SIG-M5 treated with dmso at 0.1 percent for 504 hours (cell line): ENCODE data around the gene SP100.
"Not testable (repeated sequence)": the region's sequence is repeated elsewhere in the genome, so short reads cannot be mapped to it uniquely, and the experiment has no call there.

Experiments
- DNase-seq: peaks from one replicate; lab custom pipeline; 2025; ENCODE audit not compliant: unreplicated experiment; lab: John Stamatoyannopoulos, UW

SP100 gene

DNA sequence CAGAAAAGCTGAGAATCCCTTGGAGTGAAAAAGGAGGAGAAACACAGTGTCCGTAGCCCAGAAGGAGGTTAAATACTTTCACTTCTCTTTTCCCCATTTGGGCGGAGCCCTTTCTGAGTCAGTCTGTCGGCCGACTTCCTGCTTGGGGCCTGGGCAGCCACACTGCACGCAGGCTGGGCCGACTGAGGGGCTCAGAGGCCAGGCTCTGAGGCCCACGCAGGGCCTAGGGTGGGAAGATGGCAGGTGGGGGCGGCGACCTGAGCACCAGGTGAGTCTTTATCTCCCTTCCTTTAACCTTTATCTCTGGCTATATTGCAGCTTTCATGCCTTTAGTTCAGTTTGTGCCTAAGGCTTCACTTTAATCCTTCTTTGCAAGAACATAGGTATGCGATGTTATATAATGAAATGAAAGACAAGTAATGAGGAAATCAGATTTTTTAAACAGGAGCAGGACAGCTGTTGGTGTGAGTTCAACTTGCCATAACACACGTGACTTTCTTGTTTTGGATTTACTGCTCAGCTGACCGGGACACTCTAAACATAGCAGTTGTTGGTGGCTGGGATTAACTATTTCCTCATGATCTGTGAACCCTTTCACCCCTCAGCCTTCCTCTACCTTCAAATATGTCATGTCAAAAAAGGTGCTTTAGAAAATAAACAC lies at the start of gene SP100:
SP100 (plus strand) TSS at position 141 of the 661 bp plus-strand sequence; CDS start at position 237, 96 bp downstream.
- DNase-seq, result peak; percentile 90

DNA sequence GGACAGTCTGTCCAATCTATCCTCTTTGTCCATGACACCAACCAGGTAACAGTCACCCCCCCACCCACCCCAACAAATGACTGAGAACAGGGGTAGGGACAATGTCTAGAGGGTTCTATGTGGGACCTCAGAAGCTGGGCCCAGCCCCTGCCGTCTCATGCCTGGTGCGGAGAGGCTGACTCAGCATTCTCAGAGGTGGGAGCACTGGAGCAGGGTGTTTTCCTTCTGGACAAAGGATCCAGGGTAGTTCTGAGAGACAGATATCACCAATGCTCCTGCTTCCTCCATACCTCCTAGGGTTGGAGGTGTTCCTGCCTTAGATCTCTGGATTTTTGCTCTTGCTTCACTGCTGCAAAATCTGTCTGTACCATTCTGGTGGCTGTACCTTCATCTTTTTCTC lies 33.9 kb upstream of the SP100 start:
- DNase-seq, result no peak

DNA sequence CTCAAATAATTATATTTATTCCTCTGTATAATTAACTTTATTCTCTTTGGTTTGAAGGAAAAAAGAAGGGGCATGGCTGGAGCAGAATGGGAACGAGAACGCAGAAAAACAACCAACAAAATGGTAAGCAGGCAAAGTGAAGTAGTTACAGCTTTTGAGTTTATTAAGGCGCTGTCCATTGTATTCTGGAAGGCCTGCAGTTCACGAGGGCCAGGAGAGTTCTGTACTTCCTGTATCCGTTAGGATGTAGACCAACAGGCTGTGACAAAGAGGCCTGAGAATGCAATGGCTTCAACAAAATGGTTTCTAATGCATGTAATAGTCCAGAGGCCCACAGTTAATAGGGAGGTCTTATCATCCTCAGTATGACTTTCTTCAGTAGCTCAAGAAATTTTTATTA lies 32.5 kb upstream of the SP100 start:
- no peak for DNase-seq

DNA sequence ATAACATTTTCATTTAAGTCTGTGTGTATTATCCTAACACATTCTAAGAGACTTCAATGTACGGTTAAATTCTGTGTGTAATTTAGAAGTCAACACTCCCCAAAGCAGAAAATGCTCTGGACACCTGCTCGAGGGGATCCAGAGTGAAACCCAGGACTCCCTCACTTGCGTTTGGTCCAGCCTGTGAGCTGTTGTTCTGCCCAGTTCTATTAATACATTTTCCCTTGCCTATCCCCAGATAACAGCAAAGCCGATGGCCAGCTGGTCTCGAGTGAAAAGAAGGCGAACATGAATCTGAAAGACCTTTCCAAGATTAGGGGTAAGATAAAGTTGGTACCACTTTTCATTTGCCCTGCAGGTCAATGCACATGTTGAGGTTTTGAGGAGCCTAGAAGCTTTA lies 31.0 kb upstream of the SP100 start:
- no peak for DNase-seq

DNA sequence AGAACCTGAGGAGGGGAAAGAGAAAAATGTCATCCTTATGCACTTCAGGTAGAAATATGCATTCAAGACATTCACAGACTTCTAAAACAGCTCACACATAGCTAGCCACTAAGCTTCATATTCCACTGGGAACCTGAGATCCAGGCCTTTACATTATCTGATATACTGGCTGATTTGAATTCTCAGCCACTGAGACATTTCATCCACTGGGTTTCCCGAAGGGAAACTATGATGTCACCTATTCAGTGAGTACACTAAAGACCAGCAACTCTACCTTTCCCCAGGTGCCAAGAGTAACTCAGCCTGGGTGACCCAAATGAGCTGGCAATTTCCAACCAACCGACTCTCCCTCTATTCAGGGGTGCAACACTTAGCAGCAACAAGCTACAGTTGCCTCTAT lies 21.7 kb upstream of the SP100 start:
- DNase-seq, result no peak

DNA sequence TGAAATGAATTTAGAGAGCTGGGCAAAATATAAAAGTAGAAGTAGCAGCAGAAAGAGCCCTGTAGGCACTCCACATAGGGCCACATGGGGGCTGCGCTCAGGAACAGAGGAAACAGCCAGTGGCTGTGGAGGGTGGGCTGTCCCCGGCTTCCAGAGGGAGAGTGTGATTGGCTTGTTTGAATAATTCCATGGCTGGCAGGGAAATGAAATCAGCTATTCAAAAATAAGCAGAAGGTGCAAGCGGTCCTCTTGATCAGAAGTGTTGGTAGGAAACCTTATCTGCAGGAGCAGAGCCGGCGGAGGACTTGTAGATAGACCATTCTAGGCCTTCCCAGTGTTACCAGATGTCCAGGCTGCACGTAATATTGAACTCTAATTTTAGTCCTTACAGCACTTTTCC lies 17.3 kb upstream of the SP100 start:
- DNase-seq, result not testable (repeated sequence)

DNA sequence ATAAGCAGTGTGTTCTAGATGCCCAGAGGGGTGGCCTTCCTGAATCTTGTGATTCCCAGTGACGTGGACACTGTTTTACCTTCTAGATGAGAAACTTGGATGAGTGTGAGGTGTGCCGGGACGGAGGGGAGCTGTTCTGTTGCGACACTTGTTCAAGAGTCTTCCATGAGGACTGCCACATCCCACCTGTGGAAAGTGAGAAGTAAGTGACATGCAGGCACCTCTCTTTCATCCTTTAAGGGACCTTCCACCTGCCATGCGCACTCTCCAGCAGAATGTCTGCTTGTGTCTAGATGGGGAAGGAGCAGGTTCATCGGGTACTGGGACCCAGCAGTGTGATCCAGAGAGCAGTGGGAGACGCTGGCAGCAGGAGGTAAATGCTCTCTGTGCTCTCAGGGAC lies 16.0 kb upstream of the SP100 start:
- DNase-seq, result no peak

DNA sequence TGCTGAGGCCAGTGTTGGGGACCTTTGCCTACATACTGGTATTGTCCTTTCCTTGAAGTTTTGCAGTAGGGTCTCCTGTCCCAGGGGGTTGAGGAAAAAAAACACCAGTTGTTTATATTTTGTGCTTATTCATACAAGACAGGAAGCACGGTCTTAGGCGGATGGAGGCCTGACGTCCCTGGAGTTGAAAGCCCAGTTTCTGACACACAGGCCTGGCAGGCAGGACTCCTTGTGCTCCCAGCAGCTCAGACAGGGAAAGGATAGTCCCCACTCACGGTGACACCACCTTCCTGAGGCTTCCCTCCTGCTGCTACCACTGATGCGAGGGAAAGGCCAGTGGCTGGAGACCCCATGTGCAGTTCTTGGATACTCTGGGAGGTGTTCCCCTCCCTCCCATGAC lies 15.5 kb upstream of the SP100 start:
- DNase-seq, result no peak

DNA sequence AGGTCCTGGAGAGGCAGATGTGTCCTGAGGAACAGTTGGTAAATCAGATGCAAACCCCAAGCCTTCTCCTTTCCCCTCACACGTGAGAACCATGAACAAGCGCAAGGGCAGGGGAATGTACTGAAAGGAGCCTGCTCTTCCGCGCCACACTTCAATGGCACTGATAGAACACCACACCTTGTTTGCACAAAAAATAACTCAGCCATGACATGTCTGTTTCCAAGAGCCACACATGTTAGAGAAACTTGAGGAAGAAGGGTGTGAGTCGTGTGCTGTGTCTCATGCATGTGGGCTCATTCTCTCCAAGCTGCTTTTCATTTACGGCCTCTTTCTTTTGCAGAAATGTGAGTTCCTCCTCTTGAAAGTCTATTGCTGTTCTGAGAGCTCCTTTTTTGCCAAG lies 15.0 kb upstream of the SP100 start:
- not testable (repeated sequence) for DNase-seq

DNA sequence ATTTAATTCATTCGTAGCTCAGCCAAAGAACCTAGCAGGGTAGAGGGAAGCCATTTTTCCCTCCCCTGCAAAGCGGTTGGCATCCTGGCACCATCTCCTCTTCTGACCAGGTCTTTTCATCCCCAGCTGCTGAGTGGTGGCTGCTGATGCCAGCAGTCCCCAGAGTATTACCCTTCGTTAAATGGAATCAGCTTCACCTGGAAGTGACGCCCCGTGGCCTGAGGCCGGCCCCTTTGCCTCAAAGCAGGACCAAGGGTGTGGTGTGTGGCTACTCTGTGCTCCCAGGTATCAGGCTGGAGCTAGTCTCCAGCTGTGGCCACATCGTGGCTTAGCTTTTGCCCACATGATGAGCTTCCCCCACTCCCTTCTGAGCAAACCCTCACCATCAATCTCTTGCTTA lies 12.3 kb upstream of the SP100 start:
- DNase-seq, result no peak

DNA sequence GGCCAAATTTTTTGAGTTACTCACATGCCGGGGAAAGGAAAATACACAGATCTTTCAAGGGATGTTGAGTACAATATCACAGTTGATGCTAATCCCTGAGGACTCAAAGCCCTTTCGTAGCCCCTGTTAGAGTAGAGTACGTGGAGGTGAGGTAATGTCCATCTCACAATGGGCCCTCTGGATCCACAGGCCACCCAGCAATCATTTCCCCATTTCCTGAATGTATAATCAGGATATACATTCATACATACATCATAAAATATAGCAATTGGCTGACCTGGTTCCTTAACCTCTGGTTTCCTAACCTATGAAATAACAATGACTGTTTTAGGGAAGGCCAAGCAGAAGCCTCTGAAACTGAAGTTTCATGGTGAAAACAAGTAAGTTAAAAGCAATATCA lies 10.2 kb upstream of the SP100 start:
- DNase-seq, result no peak

DNA sequence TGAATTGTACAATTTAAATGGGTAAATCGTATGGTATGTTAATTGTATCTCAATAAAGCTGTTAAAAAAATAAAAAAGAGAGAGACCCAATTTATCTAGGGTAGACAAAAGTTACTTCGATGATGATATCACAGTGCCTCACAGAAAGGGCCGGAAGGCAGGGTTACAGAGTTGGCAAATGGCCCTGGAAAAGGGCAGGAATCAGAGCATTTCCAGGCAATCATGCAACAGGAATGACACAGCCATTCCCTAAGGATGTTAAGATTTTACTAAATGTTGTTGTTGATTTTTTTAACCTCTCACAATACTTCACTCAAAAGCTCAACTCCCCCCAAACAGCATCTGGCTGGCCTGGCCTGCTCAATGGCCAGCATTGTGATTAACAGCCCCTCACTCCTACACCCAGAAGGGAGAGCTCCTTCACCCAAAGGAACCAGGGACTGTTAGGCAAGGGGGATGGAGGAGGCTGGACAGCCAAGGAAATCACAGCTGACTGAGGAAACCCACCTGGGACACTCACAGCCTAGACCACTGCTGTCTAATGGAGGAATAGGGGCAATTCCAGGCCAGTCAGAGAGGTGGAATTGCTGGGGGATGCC lies 7.7 kb upstream of the SP100 start:
- no peak for DNase-seq

DNA sequence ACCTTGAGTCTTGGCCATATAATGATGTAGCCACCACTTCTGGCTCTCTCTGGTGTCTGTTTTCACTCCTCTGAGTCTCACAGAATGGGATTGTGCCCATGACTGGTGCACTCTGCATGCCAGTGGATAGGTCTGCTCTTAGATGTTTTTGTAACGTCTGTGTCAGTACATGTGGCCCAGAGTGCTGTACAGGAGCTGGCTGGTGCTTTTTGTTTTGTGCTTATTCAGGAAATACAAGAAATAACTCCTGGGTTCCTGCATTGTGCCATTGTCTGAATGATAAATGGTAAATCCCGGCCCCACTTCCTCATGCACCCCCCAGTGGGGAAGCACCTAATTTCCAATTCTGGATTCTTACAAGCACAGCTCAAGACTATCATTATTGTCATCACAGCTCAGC lies 6.7 kb upstream of the SP100 start:
- DNase-seq, result not testable (repeated sequence)

DNA sequence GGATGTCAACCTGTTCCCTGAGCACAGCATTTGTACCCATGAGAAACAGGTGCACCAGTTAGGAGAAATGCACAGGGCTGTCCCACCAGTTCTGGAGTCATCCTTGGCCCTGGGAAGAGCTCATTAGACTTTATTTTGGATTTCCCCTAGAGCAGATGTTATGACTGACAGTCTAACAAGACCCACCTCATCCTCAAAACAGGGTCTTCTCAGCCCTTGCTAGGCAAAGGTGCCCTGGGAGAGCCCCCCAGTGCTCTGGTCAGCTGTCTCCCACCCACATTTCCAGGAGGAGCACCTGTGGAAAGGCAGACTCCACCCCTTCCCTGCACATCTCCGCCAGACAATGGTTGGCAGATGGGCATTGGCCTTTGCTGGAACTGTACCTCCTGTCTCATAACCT lies 5.7 kb upstream of the SP100 start:
- DNase-seq, result no peak

DNA sequence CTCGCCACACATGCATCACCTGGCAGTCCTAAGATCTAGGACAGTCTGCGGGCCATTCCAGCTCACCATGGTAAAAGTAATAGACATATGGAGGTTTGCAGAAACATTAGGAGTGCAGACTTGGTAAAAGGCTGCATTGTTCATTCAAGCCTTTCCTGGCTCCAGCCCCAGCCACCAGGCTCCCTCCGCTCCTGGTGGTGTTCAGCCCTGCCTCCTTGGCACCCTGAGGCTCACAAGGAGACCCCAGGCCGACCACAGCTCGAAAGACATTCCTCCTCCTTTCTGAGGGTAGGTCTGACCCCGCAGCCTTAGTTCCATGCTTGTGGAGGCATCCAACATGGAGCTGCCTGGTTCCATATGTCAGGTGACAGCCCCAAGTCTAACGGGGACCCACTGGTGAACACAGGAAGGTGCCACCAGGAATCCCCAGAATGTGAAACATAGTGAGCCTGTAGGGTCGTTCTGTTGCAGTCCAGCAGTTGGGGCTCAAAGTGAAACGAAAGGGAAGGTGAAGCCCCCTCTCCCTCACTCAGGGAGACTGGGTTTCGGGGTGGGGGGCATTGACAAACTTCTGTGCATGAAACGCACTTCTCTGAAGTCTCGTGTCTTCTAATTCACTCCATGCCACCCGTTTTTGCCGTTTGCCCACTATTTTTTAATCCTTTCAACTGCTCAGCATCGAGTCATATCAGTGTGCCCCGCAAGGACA lies 5.0 kb upstream of the SP100 start:
- no peak for DNase-seq

DNA sequence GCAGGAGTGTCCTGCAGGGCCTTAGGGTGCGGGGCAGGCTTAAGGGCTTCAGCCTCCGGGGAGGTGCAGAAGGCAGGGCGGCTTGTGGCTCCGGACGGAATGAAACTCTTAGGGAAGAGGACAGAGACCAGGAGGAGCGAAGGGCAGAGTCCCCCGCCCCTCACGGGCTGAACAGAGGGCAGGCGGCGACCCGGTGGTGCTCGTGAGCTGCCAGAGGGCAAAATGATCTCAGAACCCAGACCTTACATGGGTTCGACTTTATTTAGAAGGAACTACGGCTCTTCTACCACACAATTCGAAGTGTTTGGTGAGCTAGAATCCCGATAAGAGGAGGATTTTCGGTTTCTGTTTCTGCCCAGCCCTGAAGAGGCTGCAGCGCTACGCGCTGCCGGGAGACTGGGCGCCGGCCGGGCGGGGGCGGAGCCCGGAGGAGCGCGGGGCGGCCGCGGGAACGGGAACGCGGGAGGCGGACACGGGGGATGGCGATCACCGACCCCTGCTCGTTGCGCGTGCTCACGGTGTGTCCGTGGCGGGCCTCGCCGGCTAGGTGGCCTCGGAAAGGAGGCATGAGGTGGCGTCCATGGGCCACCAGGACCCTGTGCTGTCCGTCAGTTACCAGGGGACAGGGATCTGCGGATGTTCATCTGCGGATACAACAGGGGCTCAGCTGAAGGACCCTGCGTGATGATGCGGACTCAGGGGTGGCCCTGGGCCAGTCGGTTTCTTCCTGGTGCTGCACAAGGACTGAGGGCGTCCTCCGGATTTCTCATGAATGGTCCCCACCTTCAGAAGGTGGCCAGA lies 4.2 kb upstream of the SP100 start:
- peak; percentile 62 for DNase-seq

DNA sequence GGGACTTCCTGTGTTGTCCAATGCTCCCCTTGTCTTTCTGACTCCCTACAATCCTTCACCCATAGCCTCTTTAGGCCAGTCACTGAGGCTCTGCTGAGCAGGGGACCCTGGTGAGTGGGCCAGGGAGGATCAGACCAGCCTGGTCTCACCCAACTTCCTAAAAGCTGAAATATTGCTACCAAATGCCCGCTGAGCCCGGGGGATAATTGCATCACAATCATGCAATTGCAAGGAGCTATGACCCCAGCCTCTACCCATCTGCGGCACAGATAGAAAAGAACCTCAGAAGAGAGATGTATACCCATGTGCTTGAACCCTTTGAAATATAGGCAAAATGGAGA lies 3.7 kb upstream of the SP100 start:
- DNase-seq, result peak; percentile 83

DNA sequence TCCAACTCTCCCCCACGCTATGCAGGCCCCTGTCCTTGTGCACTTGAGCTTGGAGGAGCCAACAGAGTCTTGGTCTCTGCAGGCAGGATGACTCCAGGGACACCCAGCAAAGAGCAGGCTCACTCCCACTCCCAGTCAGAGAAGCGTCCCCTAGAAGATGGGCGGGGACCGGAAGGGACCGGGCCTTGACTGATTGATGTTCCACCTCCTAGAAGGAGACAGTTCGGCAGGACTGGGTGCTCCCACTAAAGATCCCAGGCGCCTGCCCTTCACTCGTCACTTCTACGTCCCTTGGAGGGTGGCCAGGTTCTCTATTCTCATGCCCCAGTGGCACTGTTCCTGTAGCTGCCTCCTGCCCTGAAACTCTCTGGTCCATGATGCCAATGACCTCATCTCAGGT lies 3.2 kb upstream of the SP100 start:
- no peak for DNase-seq

DNA sequence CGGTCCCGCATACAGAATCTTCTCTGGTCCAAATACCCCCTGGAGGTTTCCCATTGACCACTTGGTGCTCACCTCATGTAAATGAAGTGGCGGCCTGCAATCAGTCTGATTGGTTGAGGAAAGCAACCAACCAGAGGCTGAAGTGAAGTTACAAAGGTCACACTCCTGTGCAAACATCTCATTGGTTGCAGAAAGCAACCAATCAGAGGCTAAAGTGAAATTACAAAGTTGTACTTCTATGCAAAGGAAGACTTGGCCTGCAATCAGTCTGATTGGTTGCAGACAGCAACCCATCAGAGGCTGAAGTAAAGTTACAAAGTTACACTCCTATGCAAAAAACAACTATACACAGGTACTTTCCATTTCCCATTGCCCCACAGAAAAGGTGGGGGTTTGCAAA lies 2.5 kb upstream of the SP100 start:
- DNase-seq, result no peak

DNA sequence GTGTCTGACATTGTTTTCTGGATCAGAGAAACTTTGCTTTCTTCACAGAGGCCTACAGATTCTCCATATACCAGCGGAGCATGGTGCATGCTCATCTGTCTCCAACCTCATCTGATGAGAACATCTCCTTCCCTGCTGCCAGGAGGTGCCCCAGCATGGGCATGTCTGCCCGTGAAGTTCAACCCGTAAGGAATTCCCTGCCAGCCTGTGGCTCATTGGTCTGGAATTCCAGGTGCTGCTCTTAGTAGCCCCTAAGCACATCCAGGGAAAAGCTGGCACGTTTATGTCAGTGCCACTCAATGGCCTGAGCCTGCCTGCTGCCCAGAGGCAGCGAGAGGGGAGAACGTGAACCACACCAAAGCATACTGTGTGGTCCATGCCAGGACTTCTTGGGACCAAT lies 1.7 kb upstream of the SP100 start:
- no peak for DNase-seq

DNA sequence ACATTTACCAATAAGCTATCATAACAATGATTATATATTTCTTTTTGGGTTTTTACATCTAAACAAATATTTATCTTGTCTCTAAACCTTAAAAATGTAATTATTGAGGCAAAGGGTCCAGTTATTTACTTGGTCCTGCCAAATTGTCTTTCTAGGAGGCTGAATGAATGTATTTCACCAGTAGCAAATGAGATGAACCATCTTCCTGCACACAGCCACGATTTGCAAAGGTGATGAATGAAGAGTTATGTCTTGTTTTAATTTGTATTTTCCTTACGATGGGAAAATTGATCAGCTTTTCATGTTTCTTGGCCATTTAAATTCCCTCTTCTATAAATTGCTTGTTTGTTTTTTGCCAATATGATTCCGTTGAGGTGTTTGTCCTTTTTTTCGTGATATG lies 1.4 kb downstream of the SP100 start:
- no peak for DNase-seq
